ENCODE results near the gene KRTAP5-1.
"Not testable (repeated sequence)": the region's sequence is repeated elsewhere in the genome, so short reads cannot be mapped to it uniquely, and the experiment has no call there.

Gene KRTAP5-1

GRCh38 chr11:1582909-1583308 lies 2.2 kb downstream of the KRTAP5-1 start:
- not testable (repeated sequence) for H2BK15ac ChIP-seq (ENCODE audit: low read length); H3K4me1 ChIP-seq (ENCODE audit: control insufficient read depth in 2 of 2, insufficient read depth in 1 of 2, low read depth in 1 of 2, low read length in 2 of 2); H3K79me1 ChIP-seq (ENCODE audit: low read depth, low read length); H4K91ac ChIP-seq (ENCODE audit: low read depth, low read length, poor library complexity); H3K9me3 ChIP-seq (replicated peaks in 1 of 2; ENCODE audit: control insufficient read depth in 2 of 2, insufficient read depth in 1 of 2, low read depth in 1 of 2, low read length in 2 of 2); H3K27ac ChIP-seq (replicated peaks; ENCODE audit: low read length); H2BK120ac ChIP-seq (ENCODE audit: low read depth, low read length); H2BK5ac ChIP-seq (ENCODE audit: low read length); H4K8ac ChIP-seq (ENCODE audit: low read depth, low read length); H3K14ac ChIP-seq (ENCODE audit: low read length); H3K23ac ChIP-seq (ENCODE audit: low read depth, low read length, poor library complexity); H3K4me2 ChIP-seq (ENCODE audit: insufficient read depth, low read length, poor library complexity, severe bottlenecking); H2AK5ac ChIP-seq (ENCODE audit: low read depth, low read length); H3K9ac ChIP-seq (ENCODE audit: low read depth, low read length, poor library complexity); H3K4me3 ChIP-seq (ENCODE audit: low read length in 2 of 2); H3K27me3 ChIP-seq (ENCODE audit: control insufficient read depth in 3 of 3, insufficient read depth in 3 of 3, low read depth in 1 of 3, low read length in 3 of 3); H3K18ac ChIP-seq (ENCODE audit: low read length); H3K36me3 ChIP-seq (replicated peaks in 1 of 2; ENCODE audit: control insufficient read depth in 2 of 2, insufficient read depth in 2 of 2, low read length in 2 of 2); H2AFZ ChIP-seq (ENCODE audit: low read length); H3K4ac ChIP-seq (ENCODE audit: low read length); H2BK12ac ChIP-seq (ENCODE audit: low read length); DNase-seq (ENCODE audit: low spot score)
- no CpG with 5 or more reads among the region's 2 CpGs for whole genome bisulfite sequencing, 2 donors (ENCODE audit: extremely low coverage in 2 of 2, insufficient read length in 2 of 2, insufficient replicate concordance in 1 of 2)

GRCh38 chr11:1581976-1582375 lies 3.1 kb downstream of the KRTAP5-1 start:
- no peak overlapping the region for H2AK5ac ChIP-seq (ENCODE audit: low read depth, low read length)
- no peak overlapping the region for H2BK15ac ChIP-seq (ENCODE audit: low read length)
- H2AFZ ChIP-seq (ENCODE audit: low read length): no peak overlapping the region
- no peak overlapping the region for H3K9ac ChIP-seq (ENCODE audit: low read depth, low read length, poor library complexity)
- no peak overlapping the region for H3K18ac ChIP-seq (ENCODE audit: low read length)
- no peak overlapping the region for H2BK120ac ChIP-seq (ENCODE audit: low read depth, low read length)
- no peaks in the 10 kb centered on the region for H3K36me3 ChIP-seq (replicated peaks in 1 of 2; ENCODE audit: control insufficient read depth in 2 of 2, insufficient read depth in 2 of 2, low read length in 2 of 2)
- peaks cover 0 to 3% (median 0%) of the 10 kb centered on the region in 3 experiments for H3K27me3 ChIP-seq (ENCODE audit: control insufficient read depth in 3 of 3, insufficient read depth in 3 of 3, low read depth in 1 of 3, low read length in 3 of 3)
- H3K14ac ChIP-seq (ENCODE audit: low read length): no peak overlapping the region
- H4K91ac ChIP-seq (ENCODE audit: low read depth, low read length, poor library complexity): no peak overlapping the region
- H3K23ac ChIP-seq (ENCODE audit: low read depth, low read length, poor library complexity): no peak overlapping the region
- no peak overlapping the region for H3K4ac ChIP-seq (ENCODE audit: low read length)
- H2BK12ac ChIP-seq (ENCODE audit: low read length): no peak overlapping the region
- H3K4me1 ChIP-seq (ENCODE audit: control insufficient read depth in 2 of 2, insufficient read depth in 1 of 2, low read depth in 1 of 2, low read length in 2 of 2): no peaks in the 10 kb centered on the region
- H3K9me3 ChIP-seq (replicated peaks in 1 of 2; ENCODE audit: control insufficient read depth in 2 of 2, insufficient read depth in 1 of 2, low read depth in 1 of 2, low read length in 2 of 2): peaks cover 4 to 9% of the 10 kb centered on the region in 2 donors
- no peak overlapping the region for H3K4me2 ChIP-seq (ENCODE audit: insufficient read depth, low read length, poor library complexity, severe bottlenecking)
- no peak overlapping the region for H4K8ac ChIP-seq (ENCODE audit: low read depth, low read length)
- no peak overlapping the region for H2BK5ac ChIP-seq (ENCODE audit: low read length)
- H3K27ac ChIP-seq (replicated peaks; ENCODE audit: low read length): no peak overlapping the region
- DNase-seq (ENCODE audit: low spot score): no peak
- no peak overlapping the region for H3K4me3 ChIP-seq (ENCODE audit: low read length in 2 of 2)
- H3K79me1 ChIP-seq (ENCODE audit: low read depth, low read length): no peaks in the 10 kb centered on the region
- WGBS, 2 donors (ENCODE audit: extremely low coverage in 2 of 2, insufficient read length in 2 of 2, insufficient replicate concordance in 1 of 2): no CpG with 5 or more reads among the region's 9 CpGs

- no peak overlapping the region for H2BK5ac ChIP-seq (ENCODE audit: low read length)
- H3K4me1 ChIP-seq (ENCODE audit: control insufficient read depth in 2 of 2, insufficient read depth in 1 of 2, low read depth in 1 of 2, low read length in 2 of 2): peaks cover 3 to 5% of the 10 kb centered on the region in 2 donors
- no peak overlapping the region for H2BK12ac ChIP-seq (ENCODE audit: low read length)
- H3K18ac ChIP-seq (ENCODE audit: low read length): no peak overlapping the region
- no peak overlapping the region for H3K14ac ChIP-seq (ENCODE audit: low read length)
- no peak overlapping the region for H4K8ac ChIP-seq (ENCODE audit: low read depth, low read length)
- peaks cover 4 to 9% of the 10 kb centered on the region in 2 donors for H3K9me3 ChIP-seq (replicated peaks in 1 of 2; ENCODE audit: control insufficient read depth in 2 of 2, insufficient read depth in 1 of 2, low read depth in 1 of 2, low read length in 2 of 2)
- H2AK5ac ChIP-seq (ENCODE audit: low read depth, low read length): no peak overlapping the region
- H3K27me3 ChIP-seq (ENCODE audit: control insufficient read depth in 3 of 3, insufficient read depth in 3 of 3, low read depth in 1 of 3, low read length in 3 of 3): peaks cover 18 to 28% (median 20%) of the 10 kb centered on the region in 3 experiments
- DNase-seq (ENCODE audit: low spot score): no peak
- H3K27ac ChIP-seq (replicated peaks; ENCODE audit: low read length): no peak overlapping the region
- H3K4me3 ChIP-seq (ENCODE audit: low read length in 2 of 2): no peak overlapping the region
- H2BK15ac ChIP-seq (ENCODE audit: low read length): no peak overlapping the region
- no peak overlapping the region for H3K4ac ChIP-seq (ENCODE audit: low read length)
- H2BK120ac ChIP-seq (ENCODE audit: low read depth, low read length): no peak overlapping the region
- H3K79me1 ChIP-seq (ENCODE audit: low read depth, low read length): no peaks in the 10 kb centered on the region
- no peak overlapping the region for H3K23ac ChIP-seq (ENCODE audit: low read depth, low read length, poor library complexity)
- no peak overlapping the region for H3K9ac ChIP-seq (ENCODE audit: low read depth, low read length, poor library complexity)
- no peak overlapping the region for H4K91ac ChIP-seq (ENCODE audit: low read depth, low read length, poor library complexity)
- no peak overlapping the region for H2AFZ ChIP-seq (ENCODE audit: low read length)
- no peaks in the 10 kb centered on the region for H3K36me3 ChIP-seq (replicated peaks in 1 of 2; ENCODE audit: control insufficient read depth in 2 of 2, insufficient read depth in 2 of 2, low read length in 2 of 2)
- WGBS, 2 donors (ENCODE audit: extremely low coverage in 2 of 2, insufficient read length in 2 of 2, insufficient replicate concordance in 1 of 2): no CpG with 5 or more reads among the region's 6 CpGs
- H3K4me2 ChIP-seq (ENCODE audit: insufficient read depth, low read length, poor library complexity, severe bottlenecking): no peak overlapping the region
Observed at GRCh38 chr11:1576825-1577224, 8.3 kb downstream of the KRTAP5-1 start.

GRCh38 chr11:1575756-1576155 lies 9.3 kb downstream of the KRTAP5-1 start:
- H3K9ac ChIP-seq (ENCODE audit: low read depth, low read length, poor library complexity); H2AFZ ChIP-seq (ENCODE audit: low read length): not testable (repeated sequence)
- WGBS, 2 donors (ENCODE audit: extremely low coverage in 2 of 2, insufficient read length in 2 of 2, insufficient replicate concordance in 1 of 2): no CpG with 5 or more reads among the region's 16 CpGs

More at GRCh38 chr11:1575756-1576155, 9.3 kb downstream of the KRTAP5-1 start:
- H3K27ac ChIP-seq (replicated peaks; ENCODE audit: low read length); H2AK5ac ChIP-seq (ENCODE audit: low read depth, low read length); H3K36me3 ChIP-seq (replicated peaks in 1 of 2; ENCODE audit: control insufficient read depth in 2 of 2, insufficient read depth in 2 of 2, low read length in 2 of 2); H4K91ac ChIP-seq (ENCODE audit: low read depth, low read length, poor library complexity); H3K4me3 ChIP-seq (ENCODE audit: low read length in 2 of 2); H4K8ac ChIP-seq (ENCODE audit: low read depth, low read length); H3K79me1 ChIP-seq (ENCODE audit: low read depth, low read length); H3K4me1 ChIP-seq (ENCODE audit: control insufficient read depth in 2 of 2, insufficient read depth in 1 of 2, low read depth in 1 of 2, low read length in 2 of 2); H3K18ac ChIP-seq (ENCODE audit: low read length); H3K23ac ChIP-seq (ENCODE audit: low read depth, low read length, poor library complexity); H2BK12ac ChIP-seq (ENCODE audit: low read length); H2BK15ac ChIP-seq (ENCODE audit: low read length); H3K9me3 ChIP-seq (replicated peaks in 1 of 2; ENCODE audit: control insufficient read depth in 2 of 2, insufficient read depth in 1 of 2, low read depth in 1 of 2, low read length in 2 of 2); DNase-seq (ENCODE audit: low spot score); H3K4me2 ChIP-seq (ENCODE audit: insufficient read depth, low read length, poor library complexity, severe bottlenecking); H2BK5ac ChIP-seq (ENCODE audit: low read length); H3K14ac ChIP-seq (ENCODE audit: low read length); H3K4ac ChIP-seq (ENCODE audit: low read length); H2BK120ac ChIP-seq (ENCODE audit: low read depth, low read length): not testable (repeated sequence)
- H3K27me3 ChIP-seq (ENCODE audit: control insufficient read depth in 3 of 3, insufficient read depth in 3 of 3, low read depth in 1 of 3, low read length in 3 of 3): peaks cover 20 to 32% (median 26%) of the 10 kb centered on the region in 3 experiments

Data from neuronal stem cell (in vitro differentiated cells).